Activated T-helper 1 cell treated with anti-CD3 and anti-CD28 coated beads, Interleukin-2, amount 50 U/mL, for 16 hours (primary cell): ENCODE measurements around the gene HOXD3.

Source experiments
- DNase-seq, 2 donors: peaks; one replicate each; pipeline ENCODE4 v3.0.0-alpha.2; 2020; ENCODE audit warnings: low read depth in 1 of 2, low spot score in 1 of 2

The HOXD3 gene

GRCh38 chr2:176121190-176122051 is 35.7 kb upstream of the HOXD3 start:
- no peak for DNase-seq

- DNase-seq: no peak
These were observed 34.9 kb upstream of the HOXD3 start for GRCh38 chr2:176122052-176122682.

- DNase-seq: no peak
These were observed 34.3 kb upstream of the HOXD3 start, which contains the start of gene HOXD9 for GRCh38 chr2:176122683-176123410. TSS of gene HOXD9 (plus strand) at chr2:176122719. CDS start at chr2:176122769, 50 bp downstream.

GRCh38 chr2:176123411-176124109 is 33.5 kb upstream of the HOXD3 start:
- DNase-seq: no peak

DNA sequence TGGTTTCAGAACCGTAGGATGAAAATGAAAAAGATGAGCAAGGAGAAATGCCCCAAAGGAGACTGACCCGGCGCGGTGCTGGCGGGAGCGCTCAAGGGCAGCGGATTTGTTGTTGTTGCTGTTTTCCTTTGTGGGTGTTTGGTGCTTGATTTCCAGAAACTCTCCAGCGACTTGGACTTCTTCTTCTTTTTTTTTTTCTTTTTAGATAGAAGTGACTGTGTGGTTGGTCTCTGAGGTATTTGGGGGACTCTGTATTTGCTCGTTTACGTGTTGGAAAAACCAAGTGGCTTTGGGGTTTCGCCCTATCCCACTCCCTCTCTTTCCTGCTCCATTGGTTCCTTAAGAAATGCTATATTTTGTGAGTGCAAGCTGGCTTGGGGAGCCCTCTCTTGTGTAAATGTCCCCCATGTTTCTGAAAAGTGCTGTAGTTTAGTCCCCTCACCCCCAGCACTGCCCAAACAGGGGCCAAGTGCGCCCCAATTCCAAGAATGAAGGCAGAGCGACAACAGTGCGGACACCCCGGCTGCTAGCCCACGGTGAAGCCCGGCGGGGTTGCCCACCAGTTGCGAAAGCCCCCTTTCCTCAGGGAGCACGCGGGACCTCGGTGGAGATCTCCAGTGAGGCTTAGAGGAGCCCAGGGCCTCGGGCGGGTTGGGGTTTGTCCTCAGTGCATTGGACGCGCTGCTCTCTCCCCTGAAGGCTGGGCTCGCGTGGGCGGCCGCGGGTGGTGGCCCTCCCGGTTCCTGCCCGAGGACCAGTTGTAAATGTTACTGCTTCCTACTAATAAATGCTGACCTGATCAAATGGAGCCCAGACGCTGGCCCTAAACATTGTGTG is 32.8 kb upstream of the HOXD3 start:
- DNase-seq: no peak

DNA sequence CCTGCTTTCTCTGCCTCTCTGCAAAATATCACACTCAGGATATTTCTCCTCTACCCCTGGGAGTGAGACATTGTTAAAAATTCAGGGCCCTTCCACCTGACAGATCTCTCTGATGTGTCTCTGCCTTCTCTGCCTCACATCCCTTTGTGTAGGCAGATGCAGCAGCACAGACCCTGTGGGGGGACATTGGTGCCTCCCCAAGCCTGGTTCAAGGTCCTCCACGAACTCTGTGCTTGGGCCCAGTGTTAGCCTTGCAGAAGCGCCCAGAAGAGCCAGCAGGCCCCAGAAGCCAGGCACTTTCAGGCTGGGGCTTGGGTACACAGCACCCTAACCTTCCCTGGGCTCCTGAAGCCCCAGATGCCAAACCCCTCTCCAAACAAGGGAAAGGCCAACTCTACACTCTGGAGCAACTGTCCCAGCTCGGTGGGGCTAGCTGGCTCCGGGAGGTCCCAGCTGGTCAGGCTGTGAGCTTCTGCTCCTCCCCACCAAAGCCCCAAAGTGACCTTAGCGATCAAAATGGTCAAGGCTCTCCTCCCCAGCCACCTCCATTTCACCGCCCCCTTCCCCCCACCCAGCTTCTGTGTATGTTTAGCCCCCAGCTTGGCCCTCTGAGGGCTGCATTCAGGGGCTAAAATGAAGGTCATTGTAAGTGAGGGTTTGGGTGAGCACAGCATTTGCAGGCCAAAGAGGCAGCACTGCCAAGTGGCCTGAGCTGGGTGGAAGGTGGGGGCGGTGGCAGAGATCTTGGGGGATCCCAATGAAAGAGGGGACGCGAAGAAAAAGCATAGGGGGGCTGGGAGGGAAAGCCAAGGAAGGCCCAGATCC is 31.9 kb upstream of the HOXD3 start:
- DNase-seq: no peak

DNA sequence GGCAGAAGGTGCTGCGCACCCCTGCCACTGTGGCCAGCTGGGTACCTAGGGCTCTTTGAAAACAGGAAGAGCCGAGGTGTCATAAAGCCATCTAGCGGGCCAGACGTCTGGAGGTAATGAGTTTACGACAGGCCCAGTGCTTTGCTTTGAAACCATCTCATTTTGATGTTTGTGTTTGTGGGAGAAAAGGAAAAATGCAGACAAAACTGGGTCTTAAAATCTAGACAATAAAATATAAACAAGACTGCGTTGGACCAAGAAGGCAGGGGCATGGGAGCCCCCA is 31.4 kb upstream of the HOXD3 start:
- DNase-seq: no peak

DNA sequence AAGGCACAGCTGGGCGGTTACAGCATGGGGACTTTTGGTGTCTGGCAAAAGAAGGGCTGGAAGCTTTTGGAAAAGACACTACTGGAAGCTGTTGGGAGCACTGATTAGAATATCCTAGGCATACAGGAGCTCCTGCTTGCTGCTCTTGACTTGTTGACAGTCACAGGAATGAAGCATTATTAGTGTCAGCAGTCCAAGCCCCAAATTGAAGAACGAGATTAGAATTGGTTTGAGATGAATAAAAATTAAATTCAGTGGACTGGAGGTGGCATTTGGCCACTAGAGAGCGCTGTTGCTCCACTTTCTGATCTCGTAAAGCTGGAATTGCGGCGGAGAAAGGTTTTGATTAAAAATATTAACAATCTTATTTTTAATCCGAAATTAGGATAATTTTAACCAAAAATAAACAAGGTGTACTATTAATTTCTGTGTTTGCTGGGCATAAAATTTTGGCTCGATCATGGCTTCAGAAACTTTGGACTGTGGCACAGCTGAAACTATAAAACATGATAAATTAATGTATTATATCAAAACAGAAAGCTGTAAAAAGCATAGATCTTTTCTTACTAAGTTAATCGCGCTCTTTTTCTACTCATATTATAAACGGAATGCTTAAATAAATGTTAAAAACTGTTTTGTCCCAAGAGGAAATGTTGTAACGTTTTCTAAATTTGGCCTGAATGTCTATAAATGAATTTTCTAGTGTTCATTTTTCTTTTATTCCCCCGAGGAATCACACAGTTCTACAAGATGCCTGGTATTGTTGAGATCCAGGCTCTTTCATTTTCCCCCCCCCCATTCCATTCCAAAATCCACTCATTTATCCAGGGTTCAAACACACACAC is 30.0 kb upstream of the HOXD3 start:
- peak; percentile 47 to 54 for DNase-seq

GRCh38 chr2:176127774-176128072 is 29.4 kb upstream of the HOXD3 start:
- no peak for DNase-seq

- no peak for DNase-seq
These were observed 28.7 kb upstream of the HOXD3 start for GRCh38 chr2:176128172-176128981.

GRCh38 chr2:176128982-176129796 is 27.9 kb upstream of the HOXD3 start, which contains the start of gene HOXD8:
TSS of gene HOXD8 (plus strand) at chr2:176129705. CDS start at chr2:176130367, 662 bp downstream.
- DNase-seq: no peak

GRCh38 chr2:176129813-176130146 is 27.3 kb upstream of the HOXD3 start:
- DNase-seq: no peak

- no peak for DNase-seq
These were observed 26.8 kb upstream of the HOXD3 start for GRCh38 chr2:176130147-176130956.

DNA sequence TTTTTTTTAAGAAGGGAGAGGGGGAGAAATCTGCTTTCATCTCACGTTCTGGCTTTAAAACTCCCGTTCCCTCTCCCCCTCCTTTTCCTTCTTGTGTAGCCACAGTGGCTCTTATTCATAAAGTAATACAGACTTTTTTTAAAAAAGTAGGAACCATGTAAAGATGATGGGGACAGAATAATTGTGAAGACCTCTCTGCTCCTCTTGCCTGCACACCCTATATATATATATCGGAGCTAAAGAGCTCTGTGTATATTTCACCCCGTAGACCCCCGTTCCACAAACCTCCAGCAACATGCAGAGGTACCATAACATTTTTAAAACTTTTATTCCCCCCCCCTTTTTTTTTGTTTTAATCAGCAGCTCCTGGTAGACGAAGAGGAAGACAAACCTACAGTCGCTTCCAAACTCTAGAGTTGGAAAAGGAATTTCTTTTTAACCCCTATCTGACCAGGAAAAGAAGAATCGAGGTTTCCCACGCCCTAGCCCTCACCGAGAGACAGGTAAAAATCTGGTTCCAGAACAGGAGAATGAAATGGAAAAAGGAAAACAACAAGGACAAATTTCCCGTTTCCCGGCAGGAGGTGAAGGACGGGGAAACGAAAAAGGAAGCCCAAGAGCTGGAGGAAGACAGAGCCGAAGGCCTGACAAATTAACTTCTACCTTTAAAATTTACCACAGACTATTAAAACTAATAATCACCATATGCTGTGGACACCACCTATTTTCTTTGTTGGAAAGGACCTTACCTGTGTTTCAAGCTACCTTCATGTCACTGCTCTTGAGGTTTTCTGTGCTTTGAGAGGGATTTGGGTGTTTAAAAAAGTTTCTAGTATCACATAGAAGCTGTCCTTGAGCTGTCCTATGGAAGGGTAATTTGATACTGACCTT is 25.9 kb upstream of the HOXD3 start:
- no peak for DNase-seq

GRCh38 chr2:176131848-176132158 is 25.3 kb upstream of the HOXD3 start:
- DNase-seq: no peak
